B cell (primary cell): ENCODE data around the gene KRT75. TPM values are rescaled to one million over a fixed set of nuclear protein-coding genes. Genes with fewer than 3 reads are reported as not detected.

Experiments used
- ATAC-seq: fragments of 200-7000 bp; cut with Tn5 transposase; one replicate; pipeline ENCODE4 v1.10.0; 2021; ENCODE audit warnings: low read depth, mild to moderate bottlenecking, moderate number of reproducible peaks, moderate library complexity
- CTCF ChIA-PET: fragments of 350-600 bp; sonication (Branson Sonifier 250); formaldehyde crosslinking; loops from one replicate; lab custom pipeline; 2021; ENCODE audit warnings: antibody characterized with exemption, inconsistent platforms; lab: Charles Lee
- POLR2A ChIA-PET: fragments of 350-600 bp; sonication (Branson Sonifier 250); formaldehyde crosslinking; loops from one replicate; lab custom pipeline; 2021; ENCODE audit warnings: antibody characterized with exemption; lab: Charles Lee
- DNase-seq: peaks from one replicate; pipeline ENCODE4 v3.0.0; 2013
- H2AFZ ChIP-seq: 2 replicates; pipeline ENCODE4 v1.6.1; 2012; ENCODE audit warnings: mild to moderate bottlenecking, low read depth, low read length; ENCODE audit not compliant: insufficient read depth, poor library complexity, severe bottlenecking
- H3K27ac ChIP-seq, 2 donors: 1 replicate in 1 of 2; 2 replicates in 1 of 2; pipeline ENCODE4 v1.5.1; 2012 to 2013; ENCODE audit warnings: low read length in 2 of 2, mild to moderate bottlenecking in 2 of 2, moderate library complexity in 1 of 2
- H3K27me3 ChIP-seq, 4 experiments: fragments of 200-600 bp in 1 of 4; sonication (generic) in 1 of 4; replicated peaks in 1 of 4; 1 replicate in 2 of 4; 2 replicates in 2 of 4; pipeline versions ENCODE4 v1.6.1 to v1.7.0; 2013 to 2016; ENCODE audit warnings: low read length in 3 of 4, mild to moderate bottlenecking in 2 of 4, mixed read lengths in 1 of 4, moderate library complexity in 1 of 4; ENCODE audit not compliant: insufficient read depth in 4 of 4, control insufficient read depth in 3 of 4; ENCODE audit errors: control extremely low read depth in 1 of 4
- H3K36me3 ChIP-seq, 2 experiments: replicated peaks in 1 of 2; 1 replicate in 1 of 2; 2 replicates in 1 of 2; pipeline versions ENCODE4 v1.6.1 to v1.7.1; 2013; ENCODE audit warnings: low read length in 1 of 2; ENCODE audit not compliant: insufficient read depth in 2 of 2, control insufficient read depth in 1 of 2; ENCODE audit errors: control extremely low read depth in 1 of 2, extremely low read depth in 1 of 2
- H3K4me1 ChIP-seq, 2 donors: fragments of 200-600 bp in 1 of 2; sonication (generic) in 1 of 2; 1 replicate in 1 of 2; 2 replicates in 1 of 2; pipeline versions ENCODE4 v1.5.1 to v1.6.1; 2013 to 2017; ENCODE audit warnings: low read length in 2 of 2; ENCODE audit not compliant: control insufficient read depth in 2 of 2, insufficient read depth in 2 of 2
- H3K4me2 ChIP-seq: replicated peaks from 2 replicates; pipeline ENCODE3; 2012; ENCODE audit warnings: mild to moderate bottlenecking, low read depth, low read length; ENCODE audit not compliant: poor library complexity, severe bottlenecking
- H3K4me3 ChIP-seq, 5 experiments: fragments of 200-600 bp in 1 of 5; sonication (generic) in 1 of 5; 1 replicate in 3 of 5; 2 replicates in 2 of 5; pipeline versions ENCODE4 v1.5.1 to v1.7.0; 2011 to 2016; ENCODE audit warnings: low read length in 4 of 5, mild to moderate bottlenecking in 4 of 5, low read depth in 2 of 5, control low read depth in 1 of 5, moderate library complexity in 1 of 5; ENCODE audit not compliant: insufficient read depth in 1 of 5; ENCODE audit errors: control extremely low read depth in 1 of 5, extremely low read depth in 1 of 5
- H3K79me2 ChIP-seq: fragments of 200-600 bp; sonication (generic); one replicate; pipeline ENCODE4 v1.6.0; 2016; ENCODE audit warnings: low read length; ENCODE audit not compliant: control insufficient read depth, insufficient read depth
- H3K9ac ChIP-seq: fragments of 200-600 bp; sonication (generic); 2 replicates; pipeline ENCODE4 v1.6.1; 2017; ENCODE audit warnings: mild to moderate bottlenecking, low read length, moderate library complexity
- H3K9me3 ChIP-seq, 3 donors: one replicate each; pipeline versions ENCODE4 v1.6.1 to v1.7.1; 2013; ENCODE audit warnings: low read length in 2 of 3; ENCODE audit not compliant: control insufficient read depth in 2 of 3, insufficient read depth in 1 of 3; ENCODE audit errors: control extremely low read depth in 1 of 3
- H4K20me1 ChIP-seq: 2 replicates; pipeline ENCODE4 v1.6.0; 2012; ENCODE audit warnings: mild to moderate bottlenecking, low read length; ENCODE audit not compliant: insufficient read depth, control insufficient read depth, poor library complexity, severe bottlenecking
- H3K27ac Mint-ChIP-seq: one replicate; pipeline ENCODE4 v1.8.0; 2021; ENCODE audit warnings: mixed read lengths
- H3K27me3 Mint-ChIP-seq: one replicate; pipeline ENCODE4 v1.8.0; 2021; ENCODE audit warnings: mixed read lengths
- H3K4me1 Mint-ChIP-seq: one replicate; pipeline ENCODE4 v1.8.0; 2021; ENCODE audit warnings: mixed read lengths
- H3K4me3 Mint-ChIP-seq: one replicate; pipeline ENCODE4 v1.8.0; 2021; ENCODE audit warnings: mixed read lengths
- H3K9me3 Mint-ChIP-seq: one replicate; pipeline ENCODE4 v1.8.0; 2022; ENCODE audit warnings: mixed read lengths; ENCODE audit not compliant: insufficient read depth
- CTCF ChIP-seq: fragments of 200-600 bp; IDR thresholded peaks from one replicate; pipeline ENCODE4 v1.8.0; 2022; ENCODE audit warnings: antibody characterized with exemption, mild to moderate bottlenecking
- EZH2 ChIP-seq: IDR thresholded peaks from 2 replicates; pipeline ENCODE4 v1.6.1; 2012; ENCODE audit warnings: borderline replicate concordance, low read depth, mild to moderate bottlenecking, moderate library complexity, low read length; ENCODE audit not compliant: insufficient read depth, poor library complexity, severe bottlenecking
- WGBS: methylation state at CpG from one replicate; pipeline ENCODE4 v1.1.5; 2013; ENCODE audit warnings: missing lambda C conversion rate; ENCODE audit not compliant: insufficient coverage; 5-methylcytosine and 5-hydroxymethylcytosine counted together
- intact Hi-C: fragments of 100-400 bp; cut with micrococcal nuclease; formaldehyde crosslinking; loops from one replicate; pipeline ENCODE4 v1.10.0; 2022
- polyA plus RNA-seq: library from polyadenylated mRNA; depleted of rRNA; stranded (reverse); fragments of >200 nt; gene quantifications from 2 replicates; pipeline ENCODE4 v1.2.3, GENCODE V29; 2012
- total RNA-seq, 2 donors: library from RNA; stranded (reverse); fragments of 120-200 nt in 1 of 2; gene quantifications; 1 replicate in 1 of 2; 2 replicates in 1 of 2; pipeline versions ENCODE4 v1.2.3 to v1.2.4, GENCODE V29; 2013 to 2022

KRT75 gene
- total and polyA plus RNA-seq, 2 donors (not counting 1 experiment from before 2014, with no cell fraction given): not detected

GRCh38 chr12:52458861-52459260 is 24.7 kb upstream of the KRT75 start:
- H2AFZ ChIP-seq: no peak overlapping the region
- Mint-ChIP-seq H3K27me3 (peaks cover 29% of the 10 kb centered on the region), H3K4me3 (no peak overlapping the region), H3K27ac (no peak overlapping the region), H3K4me1 (no peaks in the 10 kb centered on the region), H3K9me3 (no peaks in the 10 kb centered on the region)
- no peaks in the 10 kb centered on the region for H3K9me3 ChIP-seq
- H3K9ac ChIP-seq: no peak overlapping the region
- intact Hi-C loops: no loop called here
- H3K27me3 ChIP-seq: peaks cover 0 to 2% (median 0%) of the 10 kb centered on the region in 4 experiments
- WGBS: 93% methylated on average over 4 of the region's 5 CpGs
- no peak overlapping the region for H3K27ac ChIP-seq
- ATAC-seq (no peak), DNase-seq (no peak)
- no peaks in the 10 kb centered on the region for H3K4me1 ChIP-seq
- no peaks in the 10 kb centered on the region for H3K36me3 ChIP-seq
- H3K79me2 ChIP-seq: no peaks in the 10 kb centered on the region
- ChIA-PET POLR2A (no interaction called here), CTCF (no interaction called here)
- H3K4me2 ChIP-seq: no peak overlapping the region
- TF ChIP-seq CTCF (no peak), EZH2 (no peak)
- no peak overlapping the region for H3K4me3 ChIP-seq
- H4K20me1 ChIP-seq: no peaks in the 10 kb centered on the region

- H3K27me3 Mint-ChIP-seq: peaks cover 22% of the 10 kb centered on the region
- no peak overlapping the region for H3K4me3 ChIP-seq
- H3K9me3 Mint-ChIP-seq: no peaks in the 10 kb centered on the region
- no peaks in the 10 kb centered on the region for H3K4me1 ChIP-seq
- no CpG with 5 or more reads among the region's 1 CpG for WGBS
- DNase-seq: no peak
- TF ChIP-seq EZH2 (no peak), CTCF (no peak)
- H3K27ac Mint-ChIP-seq: no peak overlapping the region
- H2AFZ ChIP-seq: no peak overlapping the region
- no peaks in the 10 kb centered on the region for H3K9me3 ChIP-seq
- H3K4me3 Mint-ChIP-seq: no peak overlapping the region
- no peak for ATAC-seq
- H3K9ac ChIP-seq: no peak overlapping the region
- no peak overlapping the region for H3K27ac ChIP-seq
- no peaks in the 10 kb centered on the region for H4K20me1 ChIP-seq
- H3K79me2 ChIP-seq: no peaks in the 10 kb centered on the region
- CTCF ChIA-PET: no interaction called here
- POLR2A ChIA-PET: no interaction called here
- peaks cover 0 to 2% (median 0%) of the 10 kb centered on the region in 4 experiments for H3K27me3 ChIP-seq
- intact Hi-C loops: no loop called here
- H3K4me1 Mint-ChIP-seq: no peaks in the 10 kb centered on the region
- no peak overlapping the region for H3K4me2 ChIP-seq
- H3K36me3 ChIP-seq: no peaks in the 10 kb centered on the region
These were observed 21.6 kb upstream of the KRT75 start for GRCh38 chr12:52455821-52456220.
